EL (cell line): Measurements from ENCODE around the gene G6PC2.

ENCODE experiments used
- DNase-seq: peaks from one replicate; pipeline ENCODE4 v3.0.0-alpha.2; 2016

Gene G6PC2

DNA sequence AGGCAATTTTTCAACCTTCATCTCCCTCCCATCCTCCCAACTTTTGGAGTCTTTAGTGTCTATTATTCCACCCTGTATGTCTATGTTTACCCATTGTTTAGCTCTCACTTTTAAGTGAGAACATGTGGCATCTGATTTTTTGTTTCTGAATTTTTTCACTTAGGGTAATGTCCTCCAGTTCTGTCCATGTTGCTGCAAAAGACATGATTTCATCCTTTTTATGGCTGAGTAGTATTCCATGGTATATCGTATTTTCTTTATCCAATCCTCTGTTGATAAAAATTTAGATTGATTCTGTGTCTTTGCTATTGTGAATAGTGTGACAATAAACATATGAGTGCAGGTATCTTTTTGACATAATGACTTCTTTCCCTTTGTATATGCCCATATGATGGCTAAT lies 48.2 kb downstream of the G6PC2 start:
- no peak for DNase-seq

DNA sequence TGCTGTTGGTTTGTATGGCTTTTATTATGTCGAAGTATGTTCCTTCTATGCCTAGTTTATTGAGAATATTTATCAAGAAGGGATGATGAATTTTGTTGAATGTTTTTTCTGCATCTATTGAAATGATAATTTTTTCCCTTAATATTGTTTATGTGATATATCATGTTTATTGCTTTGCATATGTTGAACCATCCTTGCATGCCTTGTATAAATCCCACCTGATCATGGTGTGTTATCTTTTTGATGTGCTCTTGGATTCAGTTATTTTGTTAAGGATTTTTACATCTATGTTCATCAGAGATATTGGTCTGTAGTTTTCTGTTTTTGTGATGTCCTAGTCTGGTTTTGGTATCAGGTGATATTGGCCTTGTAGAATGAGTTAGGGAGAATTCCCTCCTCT lies 50.8 kb downstream of the G6PC2 start:
- DNase-seq, result no peak

GRCh38 chr2:168952424-168952823 lies 51.3 kb downstream of the G6PC2 start:
- DNase-seq, result no peak

DNA sequence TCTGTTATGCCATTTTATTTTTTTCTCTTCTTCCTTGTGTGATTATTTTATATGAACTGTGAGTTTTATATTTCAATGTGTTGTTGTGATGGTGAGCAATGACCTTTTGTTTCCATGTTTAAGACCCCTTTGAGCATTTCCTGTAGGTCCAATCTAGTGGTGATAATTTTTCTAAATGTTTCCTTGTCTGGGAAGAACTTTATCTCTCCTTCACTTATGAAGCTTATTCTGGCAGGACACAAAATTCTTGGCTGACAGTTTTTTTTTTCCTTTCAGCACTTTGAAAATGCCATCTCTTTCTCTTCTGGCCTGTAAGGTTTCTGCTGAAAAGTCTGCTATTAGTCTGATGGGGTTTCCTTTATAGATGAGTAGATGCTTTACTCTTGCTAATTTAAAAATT lies 53.2 kb downstream of the G6PC2 start:
- no peak for DNase-seq

DNA sequence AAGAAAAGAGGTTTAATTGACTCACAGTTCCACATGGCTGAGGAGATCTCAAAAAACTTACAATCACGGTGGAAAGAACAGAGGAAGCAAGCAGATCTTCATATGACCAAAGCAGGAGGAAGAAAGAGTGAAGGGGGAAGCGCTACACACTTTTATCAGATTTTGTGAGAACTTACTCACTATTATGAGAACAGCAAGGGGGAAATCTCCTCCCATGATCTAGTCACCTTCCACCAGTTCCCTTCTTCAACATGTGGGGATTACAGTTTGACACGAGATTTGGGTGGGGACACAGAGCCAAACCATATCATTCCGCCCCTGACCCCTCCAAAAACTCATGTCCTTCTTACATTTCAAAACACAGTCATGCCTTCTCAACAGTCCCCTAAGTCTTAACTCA lies 54.2 kb downstream of the G6PC2 start:
- no peak for DNase-seq

- DNase-seq, result no peak
Observed at GRCh38 chr2:168956392-168956791, 55.3 kb downstream of the G6PC2 start.
